ENCODE measurements around the gene FKBP9. TPM values are rescaled to one million over a fixed set of nuclear protein-coding genes. Genes with fewer than 3 reads are reported as not detected.

Gene FKBP9
- total RNA-seq, 3 donors from 2014 or later = 74.9 to 236 (median 100) TPM

DNA sequence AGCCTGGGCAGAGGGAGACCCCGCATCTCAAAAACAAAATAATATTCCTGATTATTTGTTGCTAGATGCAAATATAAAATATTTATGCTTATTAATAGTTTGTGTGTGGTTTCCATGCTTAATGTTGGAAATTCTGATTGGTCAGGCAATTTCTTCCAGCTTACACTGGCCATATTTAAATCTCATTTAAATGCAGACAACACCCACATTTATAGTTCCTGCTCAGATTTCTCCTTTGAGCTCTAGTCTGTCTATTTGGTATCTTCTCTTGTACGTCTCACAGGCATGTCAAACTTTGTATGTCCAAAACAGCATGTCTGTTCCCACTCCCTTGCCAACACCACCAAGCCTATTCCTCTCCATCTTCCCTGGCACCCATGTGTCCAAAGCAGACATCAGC lies 52.5 kb downstream of the FKBP9 start:
- intact Hi-C loops (cut with DNase I; ENCODE audit: low total_unique reads) = no loop called here
- Histone ChIP-seq H3K36me3 (peaks cover 4% of the 10 kb centered on the region), H3K27me3 (no peaks in the 10 kb centered on the region)

DNA sequence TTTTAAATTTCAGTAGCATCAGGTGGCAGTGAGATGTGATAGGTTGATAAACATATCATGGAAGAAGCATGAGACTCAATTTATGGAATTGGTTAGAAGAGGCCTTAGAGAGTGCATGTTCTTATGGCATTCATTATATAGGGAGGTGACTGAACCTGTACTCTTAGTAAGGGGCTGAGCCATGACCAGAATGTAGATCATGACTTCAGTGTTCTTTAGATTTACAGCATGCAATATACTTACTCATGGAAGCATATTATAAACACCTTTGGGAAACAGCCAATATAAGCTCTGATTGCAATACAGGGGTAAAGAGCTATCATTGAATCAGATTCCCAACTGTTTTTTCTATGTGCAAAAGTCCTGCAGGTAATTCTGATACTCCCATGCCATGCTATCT lies 55.1 kb downstream of the FKBP9 start:
- no peaks in the 10 kb centered on the region for H3K4me1 ChIP-seq
- peaks cover 4% of the 10 kb centered on the region for H3K36me3 ChIP-seq
- no peak for DNase-seq (ENCODE audit: low spot score in 2 of 2)
- H3K9me3 ChIP-seq = no peaks in the 10 kb centered on the region
- H3K27me3 ChIP-seq = no peaks in the 10 kb centered on the region
- no peak for TF ChIP-seq POLR2AphosphoS5 (IDR thresholded peaks at IDR 0.05)
- no peak for TF ChIP-seq POLR2A (IDR thresholded peaks at IDR 0.05)
- TF ChIP-seq, protein P1, sequence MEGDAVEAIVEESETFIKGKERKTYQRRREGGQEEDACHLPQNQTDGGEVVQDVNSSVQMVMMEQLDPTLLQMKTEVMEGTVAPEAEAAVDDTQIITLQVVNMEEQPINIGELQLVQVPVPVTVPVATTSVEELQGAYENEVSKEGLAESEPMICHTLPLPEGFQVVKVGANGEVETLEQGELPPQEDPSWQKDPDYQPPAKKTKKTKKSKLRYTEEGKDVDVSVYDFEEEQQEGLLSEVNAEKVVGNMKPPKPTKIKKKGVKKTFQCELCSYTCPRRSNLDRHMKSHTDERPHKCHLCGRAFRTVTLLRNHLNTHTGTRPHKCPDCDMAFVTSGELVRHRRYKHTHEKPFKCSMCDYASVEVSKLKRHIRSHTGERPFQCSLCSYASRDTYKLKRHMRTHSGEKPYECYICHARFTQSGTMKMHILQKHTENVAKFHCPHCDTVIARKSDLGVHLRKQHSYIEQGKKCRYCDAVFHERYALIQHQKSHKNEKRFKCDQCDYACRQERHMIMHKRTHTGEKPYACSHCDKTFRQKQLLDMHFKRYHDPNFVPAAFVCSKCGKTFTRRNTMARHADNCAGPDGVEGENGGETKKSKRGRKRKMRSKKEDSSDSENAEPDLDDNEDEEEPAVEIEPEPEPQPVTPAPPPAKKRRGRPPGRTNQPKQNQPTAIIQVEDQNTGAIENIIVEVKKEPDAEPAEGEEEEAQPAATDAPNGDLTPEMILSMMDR (IDR thresholded peaks at IDR 0.05) = no peak
- H3K4me3 ChIP-seq = no peak overlapping the region
- intact Hi-C loops (cut with DNase I; ENCODE audit: low total_unique reads) = no loop called here
- H3K27ac ChIP-seq = no peak overlapping the region

More for the DNA sequence above, 52.5 kb downstream of the FKBP9 start:
- no peaks in the 10 kb centered on the region for H3K4me1 ChIP-seq
- TF ChIP-seq, protein P1 (IDR thresholded peaks at IDR 0.05) = no peak
- TF ChIP-seq POLR2A (IDR thresholded peaks at IDR 0.05) (no peak), POLR2AphosphoS5 (IDR thresholded peaks at IDR 0.05) (no peak)
- no peaks in the 10 kb centered on the region for H3K9me3 ChIP-seq
- H3K4me3 ChIP-seq = no peak overlapping the region
- no peak for DNase-seq (ENCODE audit: low spot score in 2 of 2)
- no peak overlapping the region for H3K27ac ChIP-seq

DNA sequence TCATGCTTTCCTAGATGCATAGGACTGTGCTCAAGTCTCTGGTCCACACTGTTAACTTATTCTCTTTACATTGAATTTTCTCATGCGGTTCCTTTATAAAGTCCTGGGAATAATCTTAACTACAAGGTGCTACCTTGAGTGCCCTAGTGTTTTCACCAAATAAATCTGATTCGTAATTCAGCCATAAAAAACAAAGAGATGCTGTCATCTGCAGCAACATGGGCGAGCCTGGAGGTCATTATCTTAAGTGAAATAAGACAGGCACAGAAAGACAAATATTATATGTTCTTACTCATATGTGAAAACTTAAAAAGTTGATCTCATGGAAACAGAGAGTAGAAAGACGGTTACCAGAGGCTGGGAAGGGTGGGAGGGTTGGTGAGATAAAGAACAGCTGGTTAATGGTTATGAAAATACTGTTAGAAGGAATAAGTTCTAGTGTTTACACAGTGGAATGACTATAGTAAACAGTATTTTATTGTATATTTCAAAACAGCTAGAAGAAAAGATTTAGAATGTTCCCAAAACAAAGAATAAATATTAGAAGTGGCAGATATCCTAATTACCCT lies 67.0 kb downstream of the FKBP9 start:
- no peaks in the 10 kb centered on the region for H3K36me3 ChIP-seq
- no peaks in the 10 kb centered on the region for H3K27me3 ChIP-seq
- TF ChIP-seq POLR2A (IDR thresholded peaks at IDR 0.05) (no peak), POLR2AphosphoS5 (IDR thresholded peaks at IDR 0.05) (no peak)
- TF ChIP-seq, protein P1 (IDR thresholded peaks at IDR 0.05) = no peak
- intact Hi-C loops (cut with DNase I; ENCODE audit: low total_unique reads) = loop anchor here (1.0 kb wide), 1 partner anchor 20 kb away; no protein-coding TSS in a partner anchor
- H3K4me1 ChIP-seq = no peaks in the 10 kb centered on the region
- no peak overlapping the region for H3K4me3 ChIP-seq
- no peaks in the 10 kb centered on the region for H3K9me3 ChIP-seq
- no peak overlapping the region for H3K27ac ChIP-seq
- no peak for DNase-seq (ENCODE audit: low spot score in 2 of 2)

DNA sequence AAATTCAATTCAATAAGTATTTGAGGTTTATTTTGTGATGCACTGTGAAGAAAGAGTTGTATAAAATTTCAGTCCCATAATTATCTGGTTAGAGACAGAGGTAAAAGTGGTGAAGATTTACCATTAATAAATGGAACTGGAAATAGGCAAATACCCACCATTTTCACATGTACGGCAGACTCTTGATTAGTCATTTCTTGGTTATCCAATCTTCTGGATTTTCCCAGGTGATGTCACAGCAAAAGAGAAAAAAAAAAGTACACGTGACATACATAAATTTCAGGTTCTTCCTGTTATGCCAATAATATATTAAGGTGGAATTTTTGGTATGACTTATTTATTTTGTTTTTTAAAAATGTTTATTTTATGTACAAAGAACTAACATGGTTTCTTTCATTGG lies 78.5 kb downstream of the FKBP9 start:
- Histone ChIP-seq H3K9me3 (no peaks in the 10 kb centered on the region), H3K27me3 (no peaks in the 10 kb centered on the region), H3K36me3 (no peaks in the 10 kb centered on the region), H3K27ac (no peak overlapping the region), H3K4me3 (no peak overlapping the region), H3K4me1 (peaks cover 0 to 7% of the 10 kb centered on the region in 2 donors)
- no peak for TF ChIP-seq POLR2AphosphoS5 (IDR thresholded peaks at IDR 0.05)
- TF ChIP-seq POLR2A (IDR thresholded peaks at IDR 0.05) = no peak
- TF ChIP-seq, protein P1 (IDR thresholded peaks at IDR 0.05) = no peak
- DNase-seq (ENCODE audit: low spot score in 2 of 2) = no peak
- intact Hi-C loops (cut with DNase I; ENCODE audit: low total_unique reads) = no loop called here

DNA sequence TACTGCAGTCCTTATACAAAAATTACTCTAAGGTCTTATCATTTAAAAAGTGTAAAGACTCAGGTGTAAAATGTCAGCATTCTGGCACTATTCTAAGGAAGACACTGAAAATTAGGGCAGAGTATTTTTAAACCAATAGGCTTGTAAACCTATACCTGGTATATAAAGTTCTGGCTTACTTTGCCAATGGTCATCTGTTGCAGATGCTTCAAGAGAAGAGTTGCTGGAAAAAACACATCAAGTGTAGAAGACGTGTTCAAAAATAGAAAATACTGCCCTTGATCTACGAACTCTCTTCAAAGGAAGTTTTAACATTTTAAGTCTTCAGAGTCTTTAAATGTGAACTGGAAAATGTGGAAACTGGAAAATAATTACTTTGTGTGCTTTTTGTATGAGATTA lies 81.4 kb downstream of the FKBP9 start:
- Histone ChIP-seq H3K4me3 (peak overlapping the region in 2 of 3 donors; percentile 46 to 64), H3K9me3 (no peaks in the 10 kb centered on the region), H3K36me3 (no peaks in the 10 kb centered on the region), H3K27ac (peak overlapping the region in 1 of 2 donors; percentile 62), H3K27me3 (no peaks in the 10 kb centered on the region), H3K4me1 (peaks cover 0 to 7% of the 10 kb centered on the region in 2 donors)
- no peak for TF ChIP-seq POLR2AphosphoS5 (IDR thresholded peaks at IDR 0.05)
- intact Hi-C loops (cut with DNase I; ENCODE audit: low total_unique reads) = no loop called here
- DNase-seq (ENCODE audit: low spot score in 2 of 2) = no peak

All from breast epithelium (tissue), 4 donors.